Measurements from ENCODE around the gene S1PR4. TPM values are rescaled to one million over a fixed set of nuclear protein-coding genes. Genes with fewer than 3 reads are reported as not detected.
"Not testable (repeated sequence)": the region's sequence is repeated elsewhere in the genome, so short reads cannot be mapped to it uniquely, and the experiment has no call there.

Gene S1PR4
- total RNA-seq, 1 donor from 2014 or later, result not detected

GRCh38 chr19:3190470-3190770 lies 11.9 kb downstream of the S1PR4 start:
- H3K27ac Mint-ChIP-seq (ENCODE audit: unreplicated experiment), result no peak overlapping the region
- no peak for DNase-seq (ENCODE audit: low spot score)

GRCh38 chr19:3190921-3191805 lies 12.6 kb downstream of the S1PR4 start:
- H3K4me1 Mint-ChIP-seq (ENCODE audit: unreplicated experiment), result peaks cover 12% of the 10 kb centered on the region
- no peak for DNase-seq (ENCODE audit: low spot score)
- H3K9me3 Mint-ChIP-seq (ENCODE audit: unreplicated experiment), result no peaks in the 10 kb centered on the region
- H3K4me3 Mint-ChIP-seq (ENCODE audit: unreplicated experiment), result no peak overlapping the region
- TF ChIP-seq CTCF (IDR thresholded peaks at IDR 0.05; ENCODE audit: unreplicated experiment), result no peak
- no peak overlapping the region for H3K27ac Mint-ChIP-seq (ENCODE audit: unreplicated experiment)
- peaks cover 12% of the 10 kb centered on the region for H3K27me3 Mint-ChIP-seq (ENCODE audit: unreplicated experiment)
- peaks cover 14% of the 10 kb centered on the region for H3K36me3 Mint-ChIP-seq (ENCODE audit: low read depth, unreplicated experiment)

More at GRCh38 chr19:3190470-3190770, 11.9 kb downstream of the S1PR4 start:
- peaks cover 13% of the 10 kb centered on the region for H3K4me1 Mint-ChIP-seq (ENCODE audit: unreplicated experiment)
- TF ChIP-seq CTCF (IDR thresholded peaks at IDR 0.05; ENCODE audit: unreplicated experiment), result no peak
- no peak overlapping the region for H3K4me3 Mint-ChIP-seq (ENCODE audit: unreplicated experiment)
- H3K9me3 Mint-ChIP-seq (ENCODE audit: unreplicated experiment), result no peaks in the 10 kb centered on the region
- peaks cover 14% of the 10 kb centered on the region for H3K27me3 Mint-ChIP-seq (ENCODE audit: unreplicated experiment)
- peaks cover 15% of the 10 kb centered on the region for H3K36me3 Mint-ChIP-seq (ENCODE audit: low read depth, unreplicated experiment)

- peaks cover 14% of the 10 kb centered on the region for H3K36me3 Mint-ChIP-seq (ENCODE audit: low read depth, unreplicated experiment)
- not testable (repeated sequence) for H3K4me1 Mint-ChIP-seq (ENCODE audit: unreplicated experiment); H3K27me3 Mint-ChIP-seq (ENCODE audit: unreplicated experiment); H3K9me3 Mint-ChIP-seq (ENCODE audit: unreplicated experiment); H3K27ac Mint-ChIP-seq (ENCODE audit: unreplicated experiment); DNase-seq (ENCODE audit: low spot score); H3K4me3 Mint-ChIP-seq (ENCODE audit: unreplicated experiment)
These were observed 13.2 kb downstream of the S1PR4 start for GRCh38 chr19:3191806-3192104.

GRCh38 chr19:3192228-3192635 lies 13.7 kb downstream of the S1PR4 start:
- Mint-ChIP-seq H3K27me3 (ENCODE audit: unreplicated experiment) (peaks cover 5% of the 10 kb centered on the region), H3K4me1 (ENCODE audit: unreplicated experiment) (peaks cover 5% of the 10 kb centered on the region), H3K9me3 (ENCODE audit: unreplicated experiment) (no peaks in the 10 kb centered on the region), H3K36me3 (ENCODE audit: low read depth, unreplicated experiment) (peaks cover 14% of the 10 kb centered on the region), H3K4me3 (ENCODE audit: unreplicated experiment) (no peak overlapping the region), H3K27ac (ENCODE audit: unreplicated experiment) (no peak overlapping the region)
- no peak for TF ChIP-seq CTCF (IDR thresholded peaks at IDR 0.05; ENCODE audit: unreplicated experiment)
- no peak for DNase-seq (ENCODE audit: low spot score)

GRCh38 chr19:3192684-3193083 lies 14.1 kb downstream of the S1PR4 start:
- Mint-ChIP-seq H3K36me3 (ENCODE audit: low read depth, unreplicated experiment) (peaks cover 14% of the 10 kb centered on the region), H3K27ac (ENCODE audit: unreplicated experiment) (no peak overlapping the region), H3K9me3 (ENCODE audit: unreplicated experiment) (no peaks in the 10 kb centered on the region), H3K4me1 (ENCODE audit: unreplicated experiment) (peaks cover 4% of the 10 kb centered on the region), H3K27me3 (ENCODE audit: unreplicated experiment) (peaks cover 5% of the 10 kb centered on the region), H3K4me3 (ENCODE audit: unreplicated experiment) (no peak overlapping the region)
- TF ChIP-seq CTCF (IDR thresholded peaks at IDR 0.05; ENCODE audit: unreplicated experiment), result no peak
- DNase-seq (ENCODE audit: low spot score), result no peak

All from endothelial cell (in vitro differentiated cells).